ENCODE results near the gene PRAMEF14. TPM values are rescaled to one million over a fixed set of nuclear protein-coding genes. Genes with fewer than 3 reads are reported as not detected.
"Not testable (repeated sequence)": the region's sequence is repeated elsewhere in the genome, so short reads cannot be mapped to it uniquely, and the experiment has no call there.

The PRAMEF14 gene
- total RNA-seq, result not detected

DNA sequence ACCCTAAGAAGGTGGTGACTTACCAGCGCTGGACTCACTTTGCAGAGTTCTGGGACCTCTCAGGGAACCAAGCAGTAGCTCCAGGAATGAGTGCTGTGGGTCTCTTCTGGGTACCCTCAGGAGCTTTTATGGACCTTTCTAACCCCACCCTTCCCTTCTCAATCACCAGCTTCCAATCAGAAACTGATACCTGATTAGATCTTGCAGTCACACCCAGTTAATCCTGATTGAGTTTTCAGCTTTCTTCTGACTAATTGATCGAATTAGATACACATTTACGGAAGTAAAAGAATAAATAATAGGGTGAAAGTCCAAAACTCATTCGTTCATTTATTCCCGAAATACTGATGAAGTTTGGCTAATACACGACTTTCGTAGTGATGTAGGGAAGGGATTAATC lies at the start of gene PRAMEF14:
PRAMEF14 (minus strand) TSS at position 101 of the 400 bp plus-strand sequence. CDS start 1,820 bp downstream, outside the sequence.
- DNase-seq; H3K27me3 ChIP-seq; intact Hi-C loops (cut with DNase I); H3K36me3 ChIP-seq (replicated peaks in 1 of 2; ENCODE audit: insufficient read depth in 1 of 2, low read depth in 2 of 2); H3K9me3 ChIP-seq; H3K4me3 ChIP-seq; H3K27ac ChIP-seq; H3K4me1 ChIP-seq; ATAC-seq: not testable (repeated sequence)
- 43 to 67% methylated on average over 7 of the region's 7 CpGs for WGBS, 2 donors

GRCh38 chr1:13395311-13395710 lies 48.4 kb upstream of the PRAMEF14 start:
- H3K27ac ChIP-seq; H3K36me3 ChIP-seq (replicated peaks in 1 of 2; ENCODE audit: insufficient read depth in 1 of 2, low read depth in 2 of 2); H3K9me3 ChIP-seq; DNase-seq; intact Hi-C loops (cut with DNase I); H3K4me3 ChIP-seq; H3K4me1 ChIP-seq; H3K27me3 ChIP-seq; ATAC-seq: not testable (repeated sequence)
- 91 to 96% methylated on average over 10 to 14 of the region's 22 CpGs for WGBS, 2 donors

DNA sequence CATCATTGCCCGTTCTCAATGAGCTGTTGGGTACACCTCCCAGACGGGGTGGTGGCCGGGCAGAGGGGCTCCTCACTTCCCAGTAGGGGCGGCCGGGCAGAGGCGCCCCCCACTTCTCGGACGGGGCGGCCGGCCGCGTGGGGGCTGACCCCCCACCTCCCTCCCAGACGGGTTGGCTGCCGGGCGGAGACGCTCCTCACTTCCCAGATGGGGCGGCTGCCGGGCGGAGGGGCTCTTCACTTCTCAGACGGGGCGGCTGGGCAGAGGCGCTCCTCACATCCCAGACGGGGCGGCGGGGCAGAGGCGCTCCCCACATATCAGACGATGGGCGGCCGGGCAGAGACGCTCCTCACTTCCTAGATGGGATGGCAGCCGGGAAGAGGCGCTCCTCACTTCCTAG lies 47.8 kb upstream of the PRAMEF14 start:
- H3K4me1 ChIP-seq; H3K27me3 ChIP-seq; ATAC-seq; H3K4me3 ChIP-seq; DNase-seq; H3K9me3 ChIP-seq; H3K27ac ChIP-seq; intact Hi-C loops (cut with DNase I); H3K36me3 ChIP-seq (replicated peaks in 1 of 2; ENCODE audit: insufficient read depth in 1 of 2, low read depth in 2 of 2): not testable (repeated sequence)
- WGBS, 2 donors, result 85 to 88% methylated on average over 4 to 16 of the region's 32 CpGs

- WGBS, 2 donors, result 62 to 70% methylated on average over 7 of the region's 7 CpGs
- H3K27me3 ChIP-seq; H3K27ac ChIP-seq; intact Hi-C loops (cut with DNase I); H3K9me3 ChIP-seq; H3K36me3 ChIP-seq (replicated peaks in 1 of 2; ENCODE audit: insufficient read depth in 1 of 2, low read depth in 2 of 2); ATAC-seq; H3K4me3 ChIP-seq; DNase-seq; H3K4me1 ChIP-seq: not testable (repeated sequence)
These were observed 46.1 kb upstream of the PRAMEF14 start for GRCh38 chr1:13393004-13393403.

GRCh38 chr1:13389332-13389731 lies 42.4 kb upstream of the PRAMEF14 start, which contains the start of gene PRAMEF17:
TSS of gene PRAMEF17 (plus strand) at chr1:13389632. CDS start at chr1:13389658, 26 bp downstream.
- ATAC-seq; H3K36me3 ChIP-seq (replicated peaks in 1 of 2; ENCODE audit: insufficient read depth in 1 of 2, low read depth in 2 of 2); DNase-seq; intact Hi-C loops (cut with DNase I); H3K9me3 ChIP-seq; H3K4me3 ChIP-seq; H3K27ac ChIP-seq; H3K27me3 ChIP-seq; H3K4me1 ChIP-seq: not testable (repeated sequence)

GRCh38 chr1:13380380-13380779 lies 33.4 kb upstream of the PRAMEF14 start:
- H3K27ac ChIP-seq; H3K9me3 ChIP-seq; intact Hi-C loops (cut with DNase I); H3K36me3 ChIP-seq (replicated peaks in 1 of 2; ENCODE audit: insufficient read depth in 1 of 2, low read depth in 2 of 2); DNase-seq; ATAC-seq; H3K27me3 ChIP-seq; H3K4me3 ChIP-seq; H3K4me1 ChIP-seq: not testable (repeated sequence)
- WGBS, 2 donors, result 52 to 78% methylated on average over 3 of the region's 3 CpGs

- WGBS, 2 donors, result 66 to 74% methylated on average over 3 of the region's 3 CpGs
These were observed 32.0 kb upstream of the PRAMEF14 start for GRCh38 chr1:13378983-13379382.

DNA sequence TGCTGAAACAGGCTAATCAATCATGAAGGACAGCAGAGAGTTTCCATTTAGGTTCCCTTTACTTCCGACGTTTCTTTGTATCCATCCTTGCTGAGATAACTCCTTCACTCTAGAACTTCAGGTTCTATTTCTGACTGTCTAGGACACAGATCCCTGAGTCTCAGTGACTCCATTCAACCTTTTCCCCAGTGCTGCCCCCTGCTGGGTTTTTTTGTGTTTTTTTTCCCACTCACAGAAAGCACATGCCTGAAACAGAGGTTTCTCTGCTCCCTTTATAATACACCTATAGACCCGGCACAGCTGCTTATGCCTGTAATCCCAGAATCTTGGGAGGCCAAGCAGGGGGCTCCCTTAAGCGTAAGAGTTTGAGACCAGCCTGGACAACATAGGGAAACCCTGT lies 21.6 kb upstream of the PRAMEF14 start:
- WGBS, 2 donors, result 46 to 54% methylated on average over 4 of the region's 4 CpGs

More at GRCh38 chr1:13378983-13379382, 32.0 kb upstream of the PRAMEF14 start:
- H3K36me3 ChIP-seq (replicated peaks in 1 of 2; ENCODE audit: insufficient read depth in 1 of 2, low read depth in 2 of 2); H3K27me3 ChIP-seq; intact Hi-C loops (cut with DNase I); DNase-seq; H3K4me1 ChIP-seq; H3K9me3 ChIP-seq; ATAC-seq; H3K27ac ChIP-seq; H3K4me3 ChIP-seq: not testable (repeated sequence)

GRCh38 chr1:13366536-13366935 lies 19.6 kb upstream of the PRAMEF14 start:
- DNase-seq; ATAC-seq; H3K4me3 ChIP-seq; intact Hi-C loops (cut with DNase I); H3K27ac ChIP-seq; H3K9me3 ChIP-seq; H3K4me1 ChIP-seq; H3K36me3 ChIP-seq (replicated peaks in 1 of 2; ENCODE audit: insufficient read depth in 1 of 2, low read depth in 2 of 2); H3K27me3 ChIP-seq: not testable (repeated sequence)
- WGBS, 2 donors, result 65 to 72% methylated on average over 3 of the region's 3 CpGs

More for the DNA sequence above, 21.6 kb upstream of the PRAMEF14 start:
- peak in 1 of 4 donors; percentile 10 for DNase-seq
- H3K27ac ChIP-seq; H3K36me3 ChIP-seq (replicated peaks in 1 of 2; ENCODE audit: insufficient read depth in 1 of 2, low read depth in 2 of 2); H3K9me3 ChIP-seq; ATAC-seq; H3K27me3 ChIP-seq; H3K4me3 ChIP-seq; H3K4me1 ChIP-seq; intact Hi-C loops (cut with DNase I): not testable (repeated sequence)

- not testable (repeated sequence) for ATAC-seq, DNase-seq
These were observed 18.0 kb upstream of the PRAMEF14 start for GRCh38 chr1:13364928-13365327.

DNA sequence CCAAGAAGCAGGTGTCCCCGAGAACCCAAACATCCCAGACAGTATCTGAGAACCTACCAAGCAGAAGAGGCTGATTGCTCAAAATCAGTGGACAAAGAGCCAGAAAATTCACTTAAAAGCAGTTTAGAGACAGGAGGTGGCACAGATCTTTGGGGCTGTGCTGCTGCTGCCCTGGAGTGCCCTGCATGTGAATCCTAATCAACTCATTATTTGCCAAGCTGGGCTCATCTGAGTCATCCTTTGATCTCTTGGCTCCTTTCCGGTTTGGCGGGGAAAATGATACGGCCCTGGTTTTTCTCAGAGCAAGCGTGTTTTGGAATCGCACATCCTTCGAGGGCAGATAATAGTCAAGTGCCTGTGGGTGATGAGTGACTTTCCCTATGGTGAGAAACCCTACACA lies 15.4 kb upstream of the PRAMEF14 start:
- intact Hi-C loops (cut with DNase I); H3K9me3 ChIP-seq; H3K4me1 ChIP-seq; DNase-seq; H3K27ac ChIP-seq; ATAC-seq; H3K4me3 ChIP-seq; H3K36me3 ChIP-seq (replicated peaks in 1 of 2; ENCODE audit: insufficient read depth in 1 of 2, low read depth in 2 of 2); H3K27me3 ChIP-seq: not testable (repeated sequence)
- WGBS, 2 donors, result 75% methylated on average over 2 of the region's 7 CpGs; no CpG with 5 or more reads in 1 of the 2 donors

More at GRCh38 chr1:13364928-13365327, 18.0 kb upstream of the PRAMEF14 start:
- intact Hi-C loops (cut with DNase I); H3K4me3 ChIP-seq; H3K36me3 ChIP-seq (replicated peaks in 1 of 2; ENCODE audit: insufficient read depth in 1 of 2, low read depth in 2 of 2); H3K27me3 ChIP-seq; H3K9me3 ChIP-seq; H3K27ac ChIP-seq; H3K4me1 ChIP-seq: not testable (repeated sequence)
- 54 to 84% methylated on average over 2 to 3 of the region's 4 CpGs for WGBS, 2 donors

Data from body of pancreas (tissue), 4 donors.